Naive B cell (primary cell): Measurements from ENCODE around the gene AP3B1. TPM values are rescaled to one million over a fixed set of nuclear protein-coding genes. Genes with fewer than 3 reads are reported as not detected.
A peak's percentile ranks its signal among the peaks of the same experiment; 100 is the strongest.

Source experiments
- ATAC-seq, 2 donors: fragments of 150-1000 bp; cut with Tn5 transposase; 2 replicates each; pipeline ENCODE4 v1.10.0; 2021; ENCODE audit warnings: low read depth in 2 of 2, mild to moderate bottlenecking in 2 of 2, moderate library complexity in 2 of 2
- DNase-seq: peaks from one replicate; pipeline ENCODE4 v3.0.0; 2022
- H3K27ac Mint-ChIP-seq, 6 donors: one replicate each; pipeline ENCODE4 v1.8.0; 2020 to 2022; ENCODE audit warnings: mild to moderate bottlenecking in 6 of 6, mixed read lengths in 6 of 6, moderate library complexity in 5 of 6, inconsistent platforms in 2 of 6
- H3K27me3 Mint-ChIP-seq, 3 donors: one replicate each; pipeline ENCODE4 v1.8.0; 2021 to 2022; ENCODE audit warnings: mixed read lengths in 3 of 3, mild to moderate bottlenecking in 1 of 3
- H3K36me3 Mint-ChIP-seq, 2 donors: one replicate each; pipeline ENCODE4 v1.8.0; 2020 to 2022; ENCODE audit warnings: mixed read lengths in 2 of 2, inconsistent platforms in 1 of 2, mild to moderate bottlenecking in 1 of 2
- H3K4me1 Mint-ChIP-seq, 3 donors: one replicate each; pipeline ENCODE4 v1.8.0; 2020 to 2022; ENCODE audit warnings: mixed read lengths in 3 of 3, inconsistent platforms in 1 of 3, mild to moderate bottlenecking in 1 of 3, moderate library complexity in 1 of 3
- H3K4me3 Mint-ChIP-seq, 8 donors: one replicate each; pipeline ENCODE4 v1.8.0; 2020 to 2022; ENCODE audit warnings: mild to moderate bottlenecking in 8 of 8, mixed read lengths in 8 of 8, moderate library complexity in 8 of 8, inconsistent platforms in 2 of 8
- H3K9me3 Mint-ChIP-seq, 7 donors: one replicate each; pipeline ENCODE4 v1.8.0; 2020 to 2022; ENCODE audit warnings: mixed read lengths in 7 of 7, mild to moderate bottlenecking in 5 of 7, inconsistent platforms in 2 of 7, moderate library complexity in 1 of 7
- polyA plus RNA-seq, 6 donors: library from polyadenylated mRNA; unstranded; fragments of 300-500 nt; fragmentation: Illumina TruSeq; gene quantifications; one replicate each; pipeline ENCODE4 v1.2.3, GENCODE V29; 2021; ENCODE audit warnings: low read depth in 6 of 6

AP3B1 gene
- polyA plus RNA-seq, 6 donors from 2014 or later = 57.1 to 152 (median 98.9) TPM

GRCh38 chr5:78157001-78157400 lies 137.5 kb downstream of the AP3B1 start:
- DNase-seq (no peak), ATAC-seq (no peak)
- no peak overlapping the region for H3K4me3 Mint-ChIP-seq
- peaks cover 52 to 53% of the 10 kb centered on the region in 2 donors for H3K36me3 Mint-ChIP-seq
- H3K27ac Mint-ChIP-seq = no peak overlapping the region
- no peaks in the 10 kb centered on the region for H3K27me3 Mint-ChIP-seq
- peaks cover 0 to 18% (median 8%) of the 10 kb centered on the region in 7 donors for H3K9me3 Mint-ChIP-seq
- peaks cover 0 to 6% (median 0%) of the 10 kb centered on the region in 3 donors for H3K4me1 Mint-ChIP-seq

- Mint-ChIP-seq H3K27ac (no peak overlapping the region), H3K36me3 (peaks cover 36 to 50% of the 10 kb centered on the region in 2 donors), H3K27me3 (no peaks in the 10 kb centered on the region), H3K9me3 (peaks cover 0 to 18% (median 8%) of the 10 kb centered on the region in 7 donors), H3K4me3 (no peak overlapping the region), H3K4me1 (peaks cover 0 to 15% (median 6%) of the 10 kb centered on the region in 3 donors)
- ATAC-seq (no peak), DNase-seq (no peak)
Measured at GRCh38 chr5:78151594-78152271, 142.8 kb downstream of the AP3B1 start.

DNA sequence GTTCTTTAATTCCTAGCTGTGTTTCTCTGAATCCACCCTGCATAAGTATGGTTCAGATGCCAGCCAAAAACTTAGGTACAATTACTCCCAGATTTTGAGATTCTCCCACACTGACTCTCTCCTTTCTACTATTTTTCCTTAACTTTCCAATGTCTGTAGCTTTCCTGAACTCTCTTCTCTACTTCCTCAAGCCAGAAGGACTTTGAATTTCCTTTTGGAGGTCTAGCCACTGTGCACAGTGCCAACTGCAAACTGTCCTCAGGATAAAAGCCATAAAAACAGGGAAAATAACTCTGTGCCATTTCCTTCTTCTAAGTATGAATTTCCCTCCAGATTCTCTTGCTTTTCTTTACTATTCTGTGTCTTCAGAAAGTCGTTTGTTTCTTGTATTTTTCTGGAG lies 157.2 kb downstream of the AP3B1 start:
- Mint-ChIP-seq H3K36me3 (peaks cover 31 to 32% of the 10 kb centered on the region in 2 donors), H3K27ac (peak overlapping the region in 1 of 6 donors; percentile 71), H3K27me3 (no peaks in the 10 kb centered on the region), H3K4me3 (no peak overlapping the region), H3K4me1 (peaks cover 0 to 3% (median 0%) of the 10 kb centered on the region in 3 donors), H3K9me3 (no peaks in the 10 kb centered on the region)
- DNase-seq (no peak), ATAC-seq (no peak)

GRCh38 chr5:78133423-78133822 lies 161.1 kb downstream of the AP3B1 start:
- Mint-ChIP-seq H3K9me3 (no peaks in the 10 kb centered on the region), H3K27ac (no peak overlapping the region), H3K36me3 (peaks cover 15 to 17% of the 10 kb centered on the region in 2 donors), H3K27me3 (no peaks in the 10 kb centered on the region), H3K4me1 (no peaks in the 10 kb centered on the region), H3K4me3 (no peak overlapping the region)
- no peak for ATAC-seq
- no peak for DNase-seq

DNA sequence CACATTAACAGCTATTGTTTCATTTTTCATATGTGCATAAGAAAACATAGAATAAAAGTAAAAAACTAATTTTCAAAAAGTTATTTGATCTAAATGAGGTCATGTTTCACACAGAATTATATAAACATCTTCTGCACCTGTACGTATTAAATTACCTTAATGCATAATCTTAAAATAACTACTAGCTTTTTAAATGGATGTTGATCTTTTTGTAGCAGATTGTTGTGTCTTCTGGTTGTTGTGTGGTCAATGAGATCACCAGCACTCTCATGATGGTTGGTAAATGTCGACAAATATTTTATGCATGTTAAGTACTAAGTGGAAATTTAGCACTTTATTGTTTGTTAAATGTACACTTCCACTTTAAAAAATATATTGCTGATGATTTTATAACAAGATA lies 162.0 kb downstream of the AP3B1 start:
- Mint-ChIP-seq H3K36me3 (peaks cover 13 to 20% of the 10 kb centered on the region in 2 donors), H3K27me3 (no peaks in the 10 kb centered on the region), H3K4me3 (no peak overlapping the region), H3K4me1 (peaks cover 0 to 2% (median 0%) of the 10 kb centered on the region in 3 donors), H3K9me3 (no peaks in the 10 kb centered on the region), H3K27ac (peak overlapping the region in 1 of 6 donors; percentile 10)
- DNase-seq (no peak), ATAC-seq (no peak)

DNA sequence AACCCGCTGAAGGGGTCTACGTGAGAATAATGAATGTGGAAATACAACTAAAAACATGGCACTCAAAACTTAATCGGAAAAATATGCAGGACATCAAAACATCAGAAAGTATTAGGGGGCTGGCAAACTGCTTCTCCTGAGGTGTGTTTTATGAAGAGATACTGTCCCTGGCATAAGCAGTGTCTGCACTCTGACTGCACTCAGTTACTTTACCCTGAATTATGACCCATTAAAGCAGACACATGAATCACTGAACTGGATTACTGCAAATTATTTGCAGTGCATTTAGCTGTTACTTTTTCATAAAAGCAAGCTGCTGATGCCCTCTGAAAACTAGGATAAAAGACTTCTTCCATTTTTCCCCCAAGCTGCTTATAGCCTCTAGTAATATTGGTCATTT lies 164.9 kb downstream of the AP3B1 start:
- Mint-ChIP-seq H3K27ac (peak overlapping the region in 2 of 6 donors; percentile 28 to 39), H3K9me3 (no peaks in the 10 kb centered on the region), H3K27me3 (no peaks in the 10 kb centered on the region), H3K4me3 (no peak overlapping the region), H3K4me1 (peaks cover 0 to 4% (median 0%) of the 10 kb centered on the region in 3 donors), H3K36me3 (peaks cover 7 to 17% of the 10 kb centered on the region in 2 donors)
- no peak for DNase-seq
- no peak for ATAC-seq

GRCh38 chr5:78127875-78128274 lies 166.6 kb downstream of the AP3B1 start:
- Mint-ChIP-seq H3K4me1 (peaks cover 0 to 4% (median 0%) of the 10 kb centered on the region in 3 donors), H3K27ac (peak overlapping the region in 1 of 6 donors; percentile 21), H3K36me3 (peaks cover 3 to 11% of the 10 kb centered on the region in 2 donors), H3K9me3 (peaks cover 0 to 2% (median 0%) of the 10 kb centered on the region in 7 donors), H3K4me3 (no peak overlapping the region), H3K27me3 (no peaks in the 10 kb centered on the region)
- ATAC-seq (no peak), DNase-seq (no peak)

DNA sequence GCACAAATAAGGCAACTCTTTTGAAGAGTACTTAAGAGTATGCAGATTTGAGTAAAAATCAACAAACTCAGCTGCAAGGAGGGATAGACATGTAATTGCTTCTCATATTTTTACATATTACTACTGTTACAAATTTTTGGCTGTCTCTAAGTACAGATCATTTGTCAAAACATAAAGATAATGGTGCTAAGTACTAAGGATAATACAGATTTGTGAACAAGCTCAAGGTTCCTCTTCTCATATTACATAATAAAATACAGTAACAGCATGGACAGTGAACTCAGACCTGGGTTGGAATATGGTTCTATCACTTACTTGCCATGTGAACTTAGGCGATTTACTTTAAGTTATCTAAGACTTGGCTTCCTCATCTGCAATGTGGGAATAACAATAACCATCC lies 168.0 kb downstream of the AP3B1 start:
- no peak overlapping the region for H3K27ac Mint-ChIP-seq
- no peaks in the 10 kb centered on the region for H3K27me3 Mint-ChIP-seq
- DNase-seq (no peak), ATAC-seq (no peak)
- H3K4me1 Mint-ChIP-seq = peaks cover 0 to 4% (median 0%) of the 10 kb centered on the region in 3 donors
- no peak overlapping the region for H3K4me3 Mint-ChIP-seq
- H3K9me3 Mint-ChIP-seq = peaks cover 0 to 2% (median 0%) of the 10 kb centered on the region in 7 donors
- peaks cover 0 to 9% of the 10 kb centered on the region in 2 donors for H3K36me3 Mint-ChIP-seq

DNA sequence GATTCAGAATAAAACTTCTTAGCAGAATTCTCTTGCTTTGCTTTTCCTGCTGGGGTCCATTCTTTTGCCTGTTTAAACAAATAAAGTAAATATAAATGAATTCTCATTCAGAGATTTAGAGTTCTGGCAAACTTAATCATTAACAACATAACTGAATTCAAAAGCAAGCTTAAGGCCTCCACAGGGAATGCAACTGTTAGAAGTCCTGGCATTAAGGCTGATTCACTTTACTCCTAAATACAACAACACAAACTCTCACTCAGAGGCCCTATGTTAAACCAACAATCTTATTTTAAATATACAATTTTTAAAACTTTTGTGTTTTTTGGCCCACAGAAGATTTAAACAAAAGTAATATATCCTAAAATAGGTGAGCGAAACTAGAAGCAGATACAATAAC lies 178.3 kb downstream of the AP3B1 start:
- H3K27ac Mint-ChIP-seq = peak overlapping the region in 3 of 6 donors; percentile 9 to 38 (median 17)
- no peak for ATAC-seq
- peaks cover 8 to 19% of the 10 kb centered on the region in 2 donors for H3K36me3 Mint-ChIP-seq
- H3K27me3 Mint-ChIP-seq = no peaks in the 10 kb centered on the region
- DNase-seq = no peak
- H3K9me3 Mint-ChIP-seq = peaks cover 0 to 12% (median 6%) of the 10 kb centered on the region in 7 donors
- peaks cover 27 to 53% (median 35%) of the 10 kb centered on the region in 3 donors for H3K4me1 Mint-ChIP-seq
- peak overlapping the region in 3 of 8 donors; percentile 16 to 26 (median 20) for H3K4me3 Mint-ChIP-seq

DNA sequence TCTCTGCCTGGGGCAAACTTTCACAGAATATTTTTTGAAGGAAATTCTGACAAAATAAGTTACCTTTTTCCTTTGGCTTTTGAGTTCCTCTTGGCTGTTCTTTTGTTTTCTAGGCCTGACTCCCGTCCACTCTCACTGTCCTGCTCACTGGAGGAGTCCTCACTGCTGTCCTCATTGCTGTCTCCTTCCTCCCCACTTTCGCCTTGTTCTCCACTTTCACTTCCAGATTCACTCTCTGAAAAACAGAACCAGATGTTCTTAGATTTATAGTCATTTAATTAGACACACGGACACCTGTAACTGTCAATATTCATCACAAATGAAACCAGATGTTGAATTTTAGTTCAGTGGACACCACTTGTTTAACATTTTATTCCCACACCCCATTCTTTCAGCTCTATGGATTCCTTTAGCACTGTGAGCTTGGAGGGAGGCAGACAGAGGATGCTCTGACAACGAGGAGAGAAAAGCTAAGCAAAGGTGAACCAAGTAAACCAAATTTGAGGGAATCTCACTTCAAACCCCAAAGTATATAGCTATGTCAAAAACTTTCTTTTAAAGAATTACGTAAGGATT lies 180.7 kb downstream of the AP3B1 start:
- Mint-ChIP-seq H3K4me3 (peak overlapping the region; percentile 74 to 95 (median 88)), H3K27ac (peak overlapping the region; percentile 2 to 92 (median 59)), H3K9me3 (no peaks in the 10 kb centered on the region), H3K36me3 (no peaks in the 10 kb centered on the region), H3K27me3 (no peaks in the 10 kb centered on the region), H3K4me1 (peaks cover 33 to 59% (median 40%) of the 10 kb centered on the region in 3 donors)
- DNase-seq (peak; percentile 45), ATAC-seq (peak; percentile 63 to 66)

DNA sequence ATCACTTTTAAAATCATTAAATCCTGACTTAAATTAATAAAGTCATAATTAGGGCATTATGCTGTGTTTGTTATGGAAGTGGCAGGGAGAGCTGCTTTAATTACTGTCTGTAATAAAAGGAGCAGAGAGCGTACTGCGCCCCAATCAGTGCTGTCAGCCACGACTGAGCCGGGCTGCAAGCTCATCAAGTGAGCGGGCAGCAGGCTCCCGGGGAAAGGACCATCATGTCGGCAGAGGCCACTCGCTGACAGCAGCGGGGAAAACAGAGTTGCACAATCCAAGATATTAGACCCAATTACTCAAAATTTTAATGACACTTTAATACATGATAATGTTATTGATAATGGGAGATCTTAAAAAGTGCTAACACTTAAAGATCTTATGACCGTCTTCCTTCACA lies 181.6 kb downstream of the AP3B1 start:
- Mint-ChIP-seq H3K4me3 (peak overlapping the region; percentile 78 to 95 (median 86)), H3K27ac (peak overlapping the region in 5 of 6 donors; percentile 41 to 86 (median 76))

DNA sequence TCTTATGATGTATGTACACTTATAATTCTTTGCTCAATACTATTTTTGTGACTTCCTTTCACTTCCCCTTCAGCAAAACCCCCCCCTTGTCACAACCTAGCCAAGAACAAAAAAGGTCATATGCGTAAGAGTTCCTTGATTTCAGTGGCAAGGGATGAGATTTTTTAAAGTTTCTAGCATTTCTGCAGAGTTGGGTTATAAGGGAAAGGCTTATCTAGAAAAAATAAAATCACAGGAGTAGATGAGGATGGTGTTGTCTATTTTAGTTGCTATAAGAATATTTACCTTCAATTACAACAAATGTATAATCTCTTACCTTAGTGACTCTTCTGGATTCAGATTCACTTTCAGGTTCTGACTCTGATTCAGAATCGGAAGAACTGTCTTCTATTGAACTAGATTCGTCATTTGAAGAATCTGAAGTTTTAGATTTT lies 184.6 kb downstream of the AP3B1 start:
- Mint-ChIP-seq H3K36me3 (peaks cover 12 to 22% of the 10 kb centered on the region in 2 donors), H3K4me3 (peak overlapping the region; percentile 52 to 84 (median 67)), H3K27me3 (no peaks in the 10 kb centered on the region), H3K27ac (peak overlapping the region; percentile 67 to 94 (median 84)), H3K9me3 (peaks cover 0 to 9% (median 0%) of the 10 kb centered on the region in 7 donors), H3K4me1 (peaks cover 51 to 63% (median 61%) of the 10 kb centered on the region in 3 donors)
- ATAC-seq (peak; percentile 80 to 81), DNase-seq (peak; percentile 74)

More for the DNA sequence above, 181.6 kb downstream of the AP3B1 start:
- DNase-seq = no peak
- ATAC-seq = no peak
- Mint-ChIP-seq H3K9me3 (no peaks in the 10 kb centered on the region), H3K4me1 (peaks cover 41 to 66% (median 49%) of the 10 kb centered on the region in 3 donors), H3K27me3 (no peaks in the 10 kb centered on the region), H3K36me3 (no peaks in the 10 kb centered on the region)

DNA sequence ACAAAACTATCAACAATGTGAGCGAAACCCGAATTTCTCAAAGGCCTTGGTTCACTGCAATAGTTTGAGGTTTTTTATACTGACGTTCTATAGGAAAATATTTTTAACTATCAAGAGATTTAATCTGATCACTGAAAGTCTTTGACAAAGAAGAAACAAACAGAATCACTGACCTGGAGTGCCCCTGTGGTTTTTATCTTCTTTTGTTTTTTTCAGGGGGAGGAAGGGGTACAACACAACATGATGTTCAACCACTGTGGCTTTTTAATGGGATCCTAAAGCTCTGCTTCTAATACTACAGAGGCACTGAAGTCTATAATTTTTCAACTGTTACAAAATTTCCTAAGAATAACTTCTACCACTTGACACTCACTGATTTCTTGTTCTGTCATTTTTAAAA lies 185.9 kb downstream of the AP3B1 start:
- peak; percentile 50 for DNase-seq

More for the DNA sequence above, 185.9 kb downstream of the AP3B1 start:
- Mint-ChIP-seq H3K9me3 (peaks cover 0 to 9% (median 0%) of the 10 kb centered on the region in 7 donors), H3K36me3 (peaks cover 12 to 22% of the 10 kb centered on the region in 2 donors), H3K27ac (peak overlapping the region; percentile 34 to 98 (median 90)), H3K27me3 (no peaks in the 10 kb centered on the region), H3K4me1 (peaks cover 47 to 57% (median 57%) of the 10 kb centered on the region in 3 donors), H3K4me3 (peak overlapping the region; percentile 4 to 79 (median 72))
- ATAC-seq = peak; percentile 63 to 64
